Measurements from ENCODE around the gene UBE2G2.

DNA sequence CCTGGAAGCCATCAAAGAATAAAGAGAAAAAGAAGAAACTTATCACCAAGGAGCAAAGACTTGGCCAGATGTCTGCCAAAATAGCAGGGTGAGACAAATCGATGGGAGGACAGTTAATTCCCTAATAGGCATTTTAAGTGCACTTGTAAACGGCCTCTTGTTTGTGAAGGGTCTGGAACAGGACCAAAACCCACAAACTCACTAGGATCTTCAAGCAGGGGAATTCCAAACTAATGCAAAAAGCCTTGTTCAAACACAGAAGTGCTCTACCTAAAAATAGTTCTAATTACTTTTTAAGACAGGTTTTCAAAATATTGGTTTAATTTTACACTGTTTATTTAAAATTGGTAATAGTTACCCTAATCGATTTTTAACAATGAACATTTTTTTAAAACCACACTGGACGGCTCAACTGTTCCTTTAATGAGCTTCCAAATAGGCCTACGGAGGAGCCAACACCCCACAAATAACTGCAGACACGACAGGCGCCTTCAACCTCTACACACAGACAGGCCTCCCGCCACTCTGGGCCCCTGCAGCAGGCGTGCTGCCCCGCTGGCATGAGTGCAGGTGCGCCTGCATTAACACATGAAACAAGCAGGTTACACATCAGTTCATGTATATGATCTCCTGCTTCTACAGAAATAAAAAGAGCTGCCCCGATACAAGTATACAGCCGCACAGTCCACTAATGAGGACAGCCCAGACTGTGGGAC, 15.8 kb downstream of the UBE2G2 start:
- TF ChIP-seq EZH2 (IDR thresholded peaks at IDR 0.05; ENCODE audit: low read length, missing control alignments), result no peak
- TF ChIP-seq, protein P1, sequence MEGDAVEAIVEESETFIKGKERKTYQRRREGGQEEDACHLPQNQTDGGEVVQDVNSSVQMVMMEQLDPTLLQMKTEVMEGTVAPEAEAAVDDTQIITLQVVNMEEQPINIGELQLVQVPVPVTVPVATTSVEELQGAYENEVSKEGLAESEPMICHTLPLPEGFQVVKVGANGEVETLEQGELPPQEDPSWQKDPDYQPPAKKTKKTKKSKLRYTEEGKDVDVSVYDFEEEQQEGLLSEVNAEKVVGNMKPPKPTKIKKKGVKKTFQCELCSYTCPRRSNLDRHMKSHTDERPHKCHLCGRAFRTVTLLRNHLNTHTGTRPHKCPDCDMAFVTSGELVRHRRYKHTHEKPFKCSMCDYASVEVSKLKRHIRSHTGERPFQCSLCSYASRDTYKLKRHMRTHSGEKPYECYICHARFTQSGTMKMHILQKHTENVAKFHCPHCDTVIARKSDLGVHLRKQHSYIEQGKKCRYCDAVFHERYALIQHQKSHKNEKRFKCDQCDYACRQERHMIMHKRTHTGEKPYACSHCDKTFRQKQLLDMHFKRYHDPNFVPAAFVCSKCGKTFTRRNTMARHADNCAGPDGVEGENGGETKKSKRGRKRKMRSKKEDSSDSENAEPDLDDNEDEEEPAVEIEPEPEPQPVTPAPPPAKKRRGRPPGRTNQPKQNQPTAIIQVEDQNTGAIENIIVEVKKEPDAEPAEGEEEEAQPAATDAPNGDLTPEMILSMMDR (conservative IDR thresholded peaks at IDR 0.05 in 1 of 2, IDR thresholded peaks at IDR 0.05 in 1 of 2; ENCODE audit: low read depth in 1 of 2, low read length in 2 of 2), result no peak

Measured in fibroblast of lung (primary cell).